K562 (cell line): ENCODE data around the gene FGF22. TPM values are rescaled to one million over a fixed set of nuclear protein-coding genes. Genes with fewer than 3 reads are reported as not detected.

Experiments used
- ATAC-seq: fragments of 200-7000 bp; cut with Tn5 transposase; 3 replicates; pipeline ENCODE4 v1.9.1; 2020; ENCODE audit warnings: moderate library complexity
- BruUV-seq: library from RNA; stranded (reverse); fragments of 400-500 nt; replicated peaks from 2 replicates; lab custom pipeline; 2021; lab: Mats Ljungman, UMichigan
- CTCF ChIA-PET: fragments of 300-600 bp; formaldehyde crosslinking; extraction: SDS; loops from one replicate; lab custom pipeline; 2021; ENCODE audit warnings: low intra/inter-chr PET ratio; lab: Yijun Ruan, JAX
- POLR2A ChIA-PET: fragments of 300-600, 350-650 bp; sonication (Branson Sonifier 250); formaldehyde crosslinking; extraction: SDS; loops from one replicate; lab custom pipeline; 2021; ENCODE audit warnings: antibody characterized with exemption, inconsistent platforms; lab: Yijun Ruan, JAX
- DNase-seq, 4 experiments: peaks; one replicate each; pipeline versions ENCODE4 v3.0.0 to v3.0.0-alpha.2; 2011 to 2018; ENCODE audit warnings: low spot score in 3 of 4, mixed read lengths in 3 of 4; ENCODE audit errors: extremely low read depth in 1 of 4
- FAIRE-seq: peaks from 2 replicates; lab custom pipeline; 2011; peaks lifted over from hg19 to GRCh38; lab: Jason Lieb, UNC
- H2AFZ ChIP-seq: 2 replicates; pipeline ENCODE4 v1.6.0; 2011; ENCODE audit warnings: low read depth, low read length, control low read depth, inconsistent platforms
- H3K27ac ChIP-seq: fragments of 200-600 bp; 3 replicates; pipeline ENCODE4 v1.8.0; 2011; ENCODE audit warnings: low read depth, mild to moderate bottlenecking, control low read depth, inconsistent platforms, low read length, moderate library complexity, mixed read lengths; ENCODE audit errors: extremely low read depth
- H3K27me3 ChIP-seq, 2 experiments: fragments of 300-600 bp in 1 of 2; 2 replicates in 1 of 2; 3 replicates in 1 of 2; pipeline versions ENCODE4 v1.6.0 to v1.8.0; 2011; ENCODE audit warnings: inconsistent platforms in 2 of 2, low read length in 2 of 2, mild to moderate bottlenecking in 1 of 2, mixed read lengths in 1 of 2, moderate library complexity in 1 of 2; ENCODE audit not compliant: control insufficient read depth in 2 of 2, insufficient read depth in 2 of 2
- H3K36me3 ChIP-seq: fragments of 300-600 bp; 3 replicates; pipeline ENCODE4 v1.8.0; 2011; ENCODE audit warnings: mild to moderate bottlenecking, low read length, inconsistent platforms; ENCODE audit not compliant: control insufficient read depth, insufficient read depth
- H3K4me1 ChIP-seq, 2 experiments: fragments of 200-600 bp in 1 of 2; replicated peaks in 1 of 2; 2 replicates in 1 of 2; 3 replicates in 1 of 2; pipeline versions ENCODE4 v1.5.1 to v1.8.0; 2011; ENCODE audit warnings: inconsistent platforms in 2 of 2, low read length in 2 of 2, mild to moderate bottlenecking in 1 of 2, mixed read lengths in 1 of 2, moderate library complexity in 1 of 2; ENCODE audit not compliant: control insufficient read depth in 2 of 2, insufficient read depth in 2 of 2
- H3K4me2 ChIP-seq: 2 replicates; pipeline ENCODE4 v1.6.1; 2011; ENCODE audit warnings: low read length, control low read depth, inconsistent platforms, mixed read lengths; ENCODE audit not compliant: insufficient read depth
- H3K4me3 ChIP-seq: fragments of 200-600 bp; sonication (generic), shearing (Covaris generic); 2 replicates; pipeline ENCODE4 v1.5.1; 2016; ENCODE audit warnings: control low read depth, inconsistent platforms
- H3K79me2 ChIP-seq: fragments of 200-600 bp; 3 replicates; pipeline ENCODE4 v1.8.0; 2011; ENCODE audit warnings: low read length, inconsistent platforms; ENCODE audit not compliant: control insufficient read depth, insufficient read depth
- H3K9ac ChIP-seq, 2 experiments: 2 replicates each; pipeline versions ENCODE4 v1.6.0 to v1.6.1; 2011; ENCODE audit warnings: low read depth in 2 of 2, low read length in 2 of 2, control low read depth in 1 of 2, inconsistent platforms in 1 of 2, mild to moderate bottlenecking in 1 of 2, mixed read lengths in 1 of 2; ENCODE audit not compliant: insufficient read depth in 1 of 2
- H3K9me1 ChIP-seq: one replicate; pipeline ENCODE4 v1.6.0; 2011; ENCODE audit warnings: inconsistent platforms, mild to moderate bottlenecking, low read length, moderate library complexity; ENCODE audit not compliant: control insufficient read depth, insufficient read depth
- H3K9me3 ChIP-seq: replicated peaks from 2 replicates; pipeline ENCODE4 v1.5.1; 2011; ENCODE audit warnings: low read depth, low read length, inconsistent platforms; ENCODE audit not compliant: control insufficient read depth, insufficient read depth
- H4K20me1 ChIP-seq: replicated peaks from 2 replicates; pipeline ENCODE4 v1.6.1; 2011; ENCODE audit warnings: low read length, inconsistent platforms, mixed read lengths; ENCODE audit not compliant: control insufficient read depth, insufficient read depth
- ARHGAP35 ChIP-seq: fragments of 450-650 bp; IDR thresholded peaks from 2 replicates; pipeline ENCODE4 v1.6.1; 2018; ENCODE audit not compliant: partially characterized antibody
- CBX1 ChIP-seq: sonication (generic); IDR thresholded peaks from 2 replicates; pipeline ENCODE4 v1.6.1; 2016; ENCODE audit warnings: antibody characterized with exemption, low read depth, mild to moderate bottlenecking
- CSDE1 ChIP-seq, 2 experiments: fragments of 450-650 bp; IDR thresholded peaks; 2 replicates each; pipeline ENCODE4 v1.6.1; 2016; ENCODE audit warnings: mild to moderate bottlenecking in 1 of 2
- ERF ChIP-seq: fragments of 450-650 bp; formaldehyde crosslinking; IDR thresholded peaks from 2 replicates; pipeline ENCODE4 v1.4.0; 2020; ENCODE audit warnings: mild to moderate bottlenecking, mixed read lengths
- HNRNPL ChIP-seq: fragments of 200-400 bp; formaldehyde crosslinking; IDR thresholded peaks from 2 replicates; pipeline ENCODE4 v1.6.1; 2017; ENCODE audit warnings: low read depth, mild to moderate bottlenecking, low read length
- KDM1A ChIP-seq, 2 experiments: fragments of 450-650 bp; IDR thresholded peaks; 2 replicates each; pipeline ENCODE4 v1.6.1; 2016; ENCODE audit warnings: mild to moderate bottlenecking in 2 of 2
- KDM5B ChIP-seq: fragments of 200-600 bp; sonication (generic); IDR thresholded peaks from 2 replicates; pipeline ENCODE4 v1.6.1; 2012; ENCODE audit warnings: low read depth, mild to moderate bottlenecking, moderate library complexity, low read length, control low read depth, inconsistent platforms; ENCODE audit not compliant: insufficient replicate concordance
- MTA1 ChIP-seq: fragments of 450-650 bp; IDR thresholded peaks from 2 replicates; pipeline ENCODE4 v1.6.1; 2017; ENCODE audit warnings: borderline replicate concordance
- SNRNP70 ChIP-seq: fragments of 200-400 bp; formaldehyde crosslinking; optimal IDR thresholded peaks from 2 replicates; pipeline ENCODE3; 2017; ENCODE audit warnings: low read depth, low read length
- ZBTB5 ChIP-seq: fragments of 450-650 bp; IDR thresholded peaks from 2 replicates; pipeline ENCODE4 v1.6.1; 2017; ENCODE audit warnings: antibody characterized with exemption
- ZBTB7A ChIP-seq: IDR thresholded peaks from 2 replicates; pipeline ENCODE4 v1.6.1; 2011; ENCODE audit warnings: low read depth, mild to moderate bottlenecking, low read length, moderate library complexity, borderline replicate concordance; ENCODE audit not compliant: control insufficient read depth
- WGBS: fragments of 100-300 bp; shearing (Covaris generic); methylation state at CpG from one replicate; pipeline ENCODE4 v1.1.6; 2016; ENCODE audit warnings: low coverage, mixed read lengths; ENCODE audit not compliant: insufficient coverage; ENCODE audit errors: missing lambda C conversion rate; 5-methylcytosine and 5-hydroxymethylcytosine counted together
- in situ Hi-C: fragments of 300-500 bp; cut with MboI; formaldehyde crosslinking; loops from 4 replicates; pipeline ENCODE4 v1.15.0; 2018; ENCODE audit warnings: inconsistent platforms, mixed read lengths
- intact Hi-C: fragments of 100-400 bp; cut with micrococcal nuclease; formaldehyde crosslinking; loops from 2 replicates; pipeline ENCODE4 v1.14.2; 2022
- polyA plus RNA-seq, 8 experiments: library from polyadenylated mRNA; depleted of rRNA in 4 of 8; stranded (reverse) in 5 of 8; unstranded in 3 of 8; fragments of >200 nt; fragmentation: Nextera tagmentation in 2 of 8; fragmentation: Illumina TruSeq in 1 of 8; extraction: Ambion mirVana in 2 of 8; extraction: Trizol in 1 of 8; gene quantifications; 2 replicates each; pipeline versions ENCODE4 v1.2.1 to v1.2.3, GENCODE V29; 2011 to 2014; ENCODE audit warnings: inconsistent platforms in 1 of 8, missing spikeins in 1 of 8
- total RNA-seq, 7 experiments: library from RNA; depleted of rRNA in 6 of 7; stranded (reverse); fragments of >200 nt in 6 of 7; fragmentation: Illumina TruSeq in 2 of 7; extraction: Trizol in 2 of 7; gene quantifications; 2 replicates each; pipeline versions ENCODE4 v1.2.1 to v1.2.3, GENCODE V29; 2011 to 2021; ENCODE audit warnings: low replicate concordance in 1 of 7
- TF ChIP-seq, protein P1 (sequence below): sonication (generic); formaldehyde crosslinking; IDR thresholded peaks from 2 replicates; pipeline ENCODE4 v1.8.1; 2023; ENCODE audit warnings: mild to moderate bottlenecking, missing genetic modification reagents
- TF ChIP-seq, protein P2 (sequence below): fragments of 450-650 bp; IDR thresholded peaks from 2 replicates; pipeline ENCODE4 v1.6.1; 2016; ENCODE audit warnings: antibody characterized with exemption
- TF ChIP-seq, protein P3 (sequence below): IDR thresholded peaks from 2 replicates; pipeline ENCODE4 v1.6.1; 2014; ENCODE audit warnings: antibody characterized with exemption

Gene FGF22
- total and polyA plus RNA-seq, 9 of the 15 experiments (the other 6 are each of a cell fraction or from before 2014, with no cell fraction given) = 0.14 to 2.2 (median 0.86) TPM; not detected in 4

GRCh38 chr19:609004-609346 lies 30.7 kb upstream of the FGF22 start (continued):
- TF ChIP-seq ZBTB5 (no peak), CBX1 (no peak)

DNA sequence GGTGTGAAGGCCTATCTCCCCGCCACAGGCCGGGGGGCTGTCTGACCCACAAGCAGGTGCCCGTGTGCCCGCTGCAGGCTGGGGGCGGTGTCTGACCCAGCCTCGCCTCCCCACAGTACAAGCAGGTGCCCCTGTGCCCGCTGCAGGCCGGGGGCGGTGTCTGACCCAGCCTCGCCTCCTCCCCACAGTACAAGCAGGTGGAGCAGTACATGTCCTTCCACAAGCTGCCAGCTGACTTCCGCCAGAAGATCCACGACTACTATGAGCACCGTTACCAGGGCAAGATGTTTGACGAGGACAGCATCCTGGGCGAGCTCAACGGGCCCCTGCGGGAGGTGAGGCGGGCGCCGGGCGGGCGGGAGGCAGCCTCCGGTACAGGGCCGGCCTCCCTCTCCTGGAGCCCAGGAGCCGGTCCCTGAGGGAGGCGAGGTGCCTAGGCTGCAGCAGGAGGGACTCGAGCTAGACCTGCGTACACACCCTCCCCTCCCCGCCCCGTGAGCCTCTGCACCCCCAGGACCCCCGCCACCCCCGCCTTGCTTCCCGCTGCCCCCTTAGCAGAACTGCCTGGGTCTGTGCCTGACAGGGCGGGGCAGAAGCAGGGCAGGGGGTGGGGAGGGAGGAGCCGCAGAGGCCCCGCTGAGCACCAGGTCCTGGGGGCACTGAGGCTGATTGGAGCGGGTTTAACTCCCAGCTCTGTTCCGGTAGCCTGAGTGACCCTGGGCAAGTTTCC lies 29.4 kb upstream of the FGF22 start:
- 45% methylated on average over 12 of the region's 38 CpGs for WGBS
- Histone ChIP-seq H4K20me1 (no peaks in the 10 kb centered on the region), H3K9me3 (no peaks in the 10 kb centered on the region; the same call in 1 of the 2 replicates), H3K9me1 (no peaks in the 10 kb centered on the region), H3K9ac (peak overlapping the region; percentile 63 to 91), H2AFZ (peak overlapping the region; percentile 91), H3K79me2 (no peaks in the 10 kb centered on the region), H3K27ac (peak overlapping the region; percentile 76), H3K4me2 (peak overlapping the region; percentile 74), H3K4me1 (peaks cover 17 to 64% of the 10 kb centered on the region in 2 experiments), H3K36me3 (peaks cover 23% of the 10 kb centered on the region; the same call in 2 of the 3 replicates), H3K4me3 (peak overlapping the region; percentile 21), H3K27me3 (no peaks in the 10 kb centered on the region)
- BruUV-seq = no TSS peak
- DNase-seq (no peak), FAIRE-seq (no peak), ATAC-seq (no peak)
- intact Hi-C loops = no loop called here
- in situ Hi-C loops = no loop called here
- ChIA-PET POLR2A (no interaction called here), CTCF (no interaction called here)
- TF ChIP-seq KDM5B (no peak), SNRNP70 (no peak), MTA1 (no peak), CSDE1 (IDR thresholded peaks at IDR 0.05) (no peak), ERF (CRISPR knock-in tag) (no peak), KDM1A (IDR thresholded peaks at IDR 0.05) (0 out of 4 replicates have a peak, but pooled peaks of 1 of the 2 experiments have one; percentile 48), HNRNPL (peak; percentile 50; the same call in 1 of the 2 replicates), ARHGAP35 (no peak), ZBTB7A (no peak)
- TF ChIP-seq, protein P1, sequence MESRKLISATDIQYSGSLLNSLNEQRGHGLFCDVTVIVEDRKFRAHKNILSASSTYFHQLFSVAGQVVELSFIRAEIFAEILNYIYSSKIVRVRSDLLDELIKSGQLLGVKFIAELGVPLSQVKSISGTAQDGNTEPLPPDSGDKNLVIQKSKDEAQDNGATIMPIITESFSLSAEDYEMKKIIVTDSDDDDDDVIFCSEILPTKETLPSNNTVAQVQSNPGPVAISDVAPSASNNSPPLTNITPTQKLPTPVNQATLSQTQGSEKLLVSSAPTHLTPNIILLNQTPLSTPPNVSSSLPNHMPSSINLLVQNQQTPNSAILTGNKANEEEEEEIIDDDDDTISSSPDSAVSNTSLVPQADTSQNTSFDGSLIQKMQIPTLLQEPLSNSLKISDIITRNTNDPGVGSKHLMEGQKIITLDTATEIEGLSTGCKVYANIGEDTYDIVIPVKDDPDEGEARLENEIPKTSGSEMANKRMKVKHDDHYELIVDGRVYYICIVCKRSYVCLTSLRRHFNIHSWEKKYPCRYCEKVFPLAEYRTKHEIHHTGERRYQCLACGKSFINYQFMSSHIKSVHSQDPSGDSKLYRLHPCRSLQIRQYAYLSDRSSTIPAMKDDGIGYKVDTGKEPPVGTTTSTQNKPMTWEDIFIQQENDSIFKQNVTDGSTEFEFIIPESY (CRISPR knock-in tag) = 0 out of 2 replicates have a peak, but pooled peaks have one; percentile 12
- TF ChIP-seq, protein P2, sequence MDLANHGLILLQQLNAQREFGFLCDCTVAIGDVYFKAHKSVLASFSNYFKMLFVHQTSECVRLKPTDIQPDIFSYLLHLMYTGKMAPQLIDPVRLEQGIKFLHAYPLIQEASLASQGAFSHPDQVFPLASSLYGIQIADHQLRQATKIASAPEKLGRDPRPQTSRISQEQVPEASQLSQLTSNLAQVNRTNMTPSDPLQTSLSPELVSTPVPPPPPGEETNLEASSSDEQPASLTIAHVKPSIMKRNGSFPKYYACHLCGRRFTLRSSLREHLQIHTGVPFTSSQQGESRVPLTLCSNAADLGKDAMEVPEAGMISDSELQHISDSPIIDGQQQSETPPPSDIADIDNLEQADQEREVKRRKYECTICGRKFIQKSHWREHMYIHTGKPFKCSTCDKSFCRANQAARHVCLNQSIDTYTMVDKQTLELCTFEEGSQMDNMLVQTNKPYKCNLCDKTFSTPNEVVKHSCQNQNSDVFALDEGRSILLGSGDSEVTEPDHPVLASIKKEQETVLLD = no peak
- TF ChIP-seq, protein P3, sequence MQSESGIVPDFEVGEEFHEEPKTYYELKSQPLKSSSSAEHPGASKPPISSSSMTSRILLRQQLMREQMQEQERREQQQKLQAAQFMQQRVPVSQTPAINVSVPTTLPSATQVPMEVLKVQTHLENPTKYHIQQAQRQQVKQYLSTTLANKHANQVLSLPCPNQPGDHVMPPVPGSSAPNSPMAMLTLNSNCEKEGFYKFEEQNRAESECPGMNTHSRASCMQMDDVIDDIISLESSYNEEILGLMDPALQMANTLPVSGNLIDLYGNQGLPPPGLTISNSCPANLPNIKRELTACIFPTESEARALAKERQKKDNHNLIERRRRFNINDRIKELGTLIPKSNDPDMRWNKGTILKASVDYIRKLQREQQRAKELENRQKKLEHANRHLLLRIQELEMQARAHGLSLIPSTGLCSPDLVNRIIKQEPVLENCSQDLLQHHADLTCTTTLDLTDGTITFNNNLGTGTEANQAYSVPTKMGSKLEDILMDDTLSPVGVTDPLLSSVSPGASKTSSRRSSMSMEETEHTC = no peak
